NCI-H1436 treated with DMSO at 0.1 percent for 48 hours (cell line): ENCODE results near the gene BABAM2.
"Not testable (repeated sequence)": the region's sequence is repeated elsewhere in the genome, so short reads cannot be mapped to it uniquely, and the experiment has no call there.

ENCODE experiments used
- DNase-seq: peaks from one replicate; lab custom pipeline; 2025; lab: John Stamatoyannopoulos, UW

The BABAM2 gene

DNA sequence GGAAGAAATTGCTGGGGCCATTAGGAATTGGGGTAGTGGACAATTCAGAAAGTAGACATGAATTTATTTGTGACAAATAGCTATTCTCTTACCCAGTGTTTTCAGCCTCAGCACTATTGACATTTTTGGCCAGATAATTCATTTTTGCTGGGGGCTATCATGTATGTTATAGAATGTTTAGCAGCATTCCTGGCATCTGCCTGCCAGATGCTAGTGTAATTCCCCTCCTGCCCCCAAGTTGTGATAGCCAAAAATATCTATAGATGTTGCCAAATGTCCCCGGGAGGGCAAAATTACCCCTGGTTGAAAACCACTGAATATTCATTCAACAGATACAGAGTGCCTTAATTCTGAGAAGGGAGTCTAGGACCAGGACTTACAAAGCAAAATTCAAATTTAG is 183.6 kb downstream of the BABAM2 start:
- DNase-seq: no peak

DNA sequence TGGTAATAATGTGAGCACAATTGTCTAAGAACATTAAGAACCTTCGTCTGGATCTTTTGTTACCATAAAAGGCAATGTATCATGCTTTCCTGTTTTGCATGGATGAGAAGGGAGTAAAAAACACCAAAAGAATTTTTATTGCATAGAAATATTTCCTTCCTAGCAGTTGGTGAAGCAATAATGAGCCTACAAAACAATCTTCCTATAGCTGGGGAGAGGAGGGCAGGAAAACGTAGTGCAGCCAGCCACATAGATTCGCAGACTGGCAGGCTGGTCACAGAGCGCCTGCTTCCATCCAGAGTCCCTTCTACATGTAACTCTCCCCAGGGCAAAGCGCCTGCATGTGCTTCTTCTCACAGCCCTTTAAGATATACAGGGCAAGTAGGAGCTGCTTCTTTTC is 190.4 kb downstream of the BABAM2 start:
- no peak for DNase-seq

DNA sequence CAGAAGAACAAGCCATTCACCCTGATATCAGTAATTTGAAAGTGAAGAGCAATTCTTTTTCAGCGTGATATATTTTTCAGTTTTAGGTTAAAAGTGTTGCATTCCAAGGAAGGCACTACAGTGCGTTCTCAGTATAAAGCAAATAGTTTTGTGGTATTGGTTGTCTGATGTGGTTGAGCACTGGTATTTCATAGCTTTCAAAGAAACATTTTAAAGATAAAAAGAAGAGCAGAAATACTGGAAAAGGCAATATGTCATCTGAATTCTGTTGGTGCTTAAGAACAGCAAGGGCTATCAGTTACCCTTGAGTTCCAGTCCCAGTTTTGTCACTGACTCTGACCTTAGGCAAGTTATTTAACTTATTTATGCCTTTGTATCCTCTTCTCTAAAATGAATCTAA is 191.6 kb downstream of the BABAM2 start:
- DNase-seq: no peak

DNA sequence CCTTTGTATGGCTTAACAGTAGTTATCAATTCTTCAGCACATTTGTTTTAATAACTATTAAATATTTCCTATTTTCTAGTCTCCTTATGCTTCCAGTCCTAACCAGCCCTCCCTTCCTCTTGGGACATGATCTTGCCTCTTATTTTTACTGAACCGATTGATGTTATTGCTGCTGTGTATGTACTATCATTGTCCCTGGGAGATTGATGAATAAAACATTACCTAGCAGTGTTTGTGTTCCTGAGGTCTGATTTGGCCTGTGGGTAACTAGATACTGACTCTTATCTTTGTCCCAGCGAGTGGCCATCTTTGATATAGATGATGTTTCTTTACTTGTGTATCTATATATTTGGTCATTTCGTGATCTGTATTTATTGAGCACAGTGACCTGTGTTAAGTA is 192.9 kb downstream of the BABAM2 start:
- DNase-seq: no peak

DNA sequence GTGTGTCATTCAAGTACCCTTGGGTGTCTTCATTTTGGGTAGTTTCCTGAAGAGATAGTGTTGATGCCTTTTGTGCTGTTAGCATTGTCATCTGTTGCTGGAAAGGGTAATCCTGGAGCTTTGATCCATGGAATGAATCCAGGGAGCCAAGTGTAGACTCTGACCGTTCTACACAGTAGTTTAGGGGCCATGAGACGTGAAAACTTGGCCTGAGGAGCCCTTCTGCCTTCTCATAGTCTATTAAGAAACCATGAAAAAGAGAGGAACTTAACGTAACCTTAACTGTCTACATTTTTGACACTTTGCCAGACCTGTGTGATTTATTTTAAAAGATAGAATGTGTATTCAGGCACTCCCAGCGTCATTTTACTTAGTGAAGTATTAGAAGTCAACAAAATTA is 194.0 kb downstream of the BABAM2 start:
- DNase-seq: no peak

DNA sequence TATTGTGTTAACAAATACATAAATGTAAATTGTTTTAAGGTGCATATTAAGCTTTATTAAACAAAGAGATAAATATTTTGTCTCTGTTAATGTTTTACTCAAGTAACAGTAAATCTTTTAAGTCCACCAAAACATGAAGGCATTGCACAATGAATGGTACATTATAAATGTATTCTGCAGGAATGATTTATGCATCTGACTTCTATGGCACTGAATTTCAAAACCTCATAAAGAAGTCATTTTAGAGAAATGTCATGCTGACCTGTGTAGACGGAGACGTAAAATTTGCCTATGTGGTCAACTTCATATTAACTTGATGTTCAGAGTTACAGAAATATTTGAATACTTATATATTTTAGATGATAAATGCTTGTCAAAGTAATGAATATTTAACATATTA is 194.7 kb downstream of the BABAM2 start:
- DNase-seq: no peak

DNA sequence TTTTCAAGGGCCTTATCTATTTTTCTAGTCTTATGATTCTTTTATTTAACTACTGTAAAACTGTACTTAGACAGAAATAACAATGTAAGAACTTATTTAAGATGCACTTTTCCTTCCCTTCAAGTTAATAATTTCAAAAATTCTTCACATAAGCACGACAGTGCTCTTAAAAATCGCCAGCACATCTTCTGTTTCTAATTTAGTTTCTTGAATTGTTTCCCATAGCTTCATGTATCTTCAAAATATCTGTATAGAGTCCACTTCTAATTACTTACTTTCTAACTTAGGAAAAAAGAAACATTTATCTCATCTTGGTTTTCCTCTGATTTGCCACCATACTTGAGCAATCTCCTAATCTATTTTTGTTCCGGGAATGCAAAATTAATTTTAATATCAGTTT is 196.1 kb downstream of the BABAM2 start:
- DNase-seq: no peak

DNA sequence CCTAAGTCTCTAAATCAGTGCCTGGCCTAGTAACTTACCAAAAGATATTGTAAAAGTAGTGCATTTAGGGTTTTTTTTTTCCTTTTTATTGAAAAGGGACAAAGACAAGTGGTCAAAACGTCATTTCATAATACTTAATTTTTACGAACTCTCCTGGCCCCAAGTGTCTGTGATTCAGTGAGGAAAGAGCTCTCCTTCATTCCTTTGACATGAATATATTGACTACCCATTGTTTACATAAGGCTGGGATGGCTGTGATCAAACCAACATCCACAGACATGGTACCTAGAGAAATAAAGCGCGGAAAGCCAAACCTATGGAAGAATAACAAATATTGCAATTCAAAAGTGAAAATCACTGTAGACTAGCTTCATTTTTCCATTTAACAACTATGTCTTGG is 198.4 kb downstream of the BABAM2 start:
- no peak for DNase-seq

DNA sequence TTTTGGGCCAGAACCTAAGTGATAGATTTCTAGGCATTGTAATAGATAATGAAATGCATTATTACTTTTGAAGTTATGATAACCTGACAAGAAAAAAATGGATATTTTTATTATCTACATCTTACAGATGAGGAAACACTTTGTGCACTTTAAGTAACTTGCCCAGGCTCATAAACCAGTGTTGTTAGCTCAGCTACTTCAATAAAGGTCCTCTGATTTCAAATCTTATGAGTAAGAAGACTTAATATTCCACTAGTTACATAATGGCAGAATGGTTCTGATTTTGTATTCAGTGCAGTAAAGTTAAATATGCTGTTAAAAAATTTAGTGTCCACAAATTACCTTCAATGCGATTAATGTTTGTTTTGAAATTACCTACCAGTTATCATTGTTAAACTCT is 199.0 kb downstream of the BABAM2 start:
- DNase-seq: no peak

DNA sequence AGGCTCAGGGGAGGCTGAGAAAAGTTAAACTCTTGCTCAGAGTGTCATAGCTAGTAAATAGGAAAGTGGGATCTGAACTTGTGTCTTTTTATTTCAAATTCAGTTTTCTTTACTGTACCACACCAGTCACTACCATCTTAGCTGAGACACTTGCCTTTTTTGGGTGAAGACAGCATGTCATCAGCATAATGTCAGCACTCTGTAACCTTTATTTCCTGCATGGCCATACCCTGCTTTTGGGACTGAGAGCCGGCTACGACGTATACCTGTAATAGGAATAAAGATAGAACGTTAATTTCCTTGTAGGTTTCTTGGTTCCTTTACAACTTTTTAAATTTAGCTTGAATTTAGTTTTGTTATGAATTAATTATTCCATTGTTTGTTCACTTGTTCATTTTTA is 202.8 kb downstream of the BABAM2 start:
- no peak for DNase-seq

DNA sequence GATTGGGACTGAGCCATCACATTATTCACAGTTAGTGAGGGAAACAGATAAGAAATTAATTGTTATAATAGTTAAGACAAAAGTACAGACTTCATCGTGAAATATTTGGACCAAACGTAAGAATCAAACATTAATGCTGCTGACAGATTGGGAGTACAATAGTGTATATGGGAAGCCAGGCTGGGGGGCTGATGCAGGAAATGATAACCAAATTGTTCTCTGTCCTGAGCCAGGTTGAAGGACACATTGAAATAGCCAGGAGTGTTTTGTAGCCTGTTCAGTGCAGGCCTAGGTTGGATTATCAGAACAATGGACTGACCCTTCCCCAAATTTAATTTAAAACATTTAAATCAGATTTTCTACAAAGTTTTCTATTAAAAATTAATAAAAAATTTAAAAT is 203.2 kb downstream of the BABAM2 start:
- DNase-seq: no peak

DNA sequence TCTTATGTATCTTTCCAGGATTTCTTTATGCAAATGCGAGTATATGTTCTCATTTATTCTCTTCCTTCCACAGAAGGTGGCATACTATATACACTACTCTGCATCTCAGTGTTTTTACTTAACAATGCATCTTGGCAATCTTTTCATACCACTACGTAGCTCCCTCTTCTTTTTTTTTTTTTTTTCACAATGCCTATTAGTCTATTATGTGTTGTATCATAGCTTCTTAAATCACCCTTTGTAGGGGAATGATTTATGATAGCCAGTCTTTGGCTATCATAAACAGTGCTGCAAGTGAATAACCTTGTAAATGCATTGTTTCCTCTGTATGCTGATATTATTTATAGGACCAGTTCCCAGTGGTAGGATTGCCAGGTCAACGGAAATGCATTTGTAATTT is 204.2 kb downstream of the BABAM2 start:
- no peak for DNase-seq

DNA sequence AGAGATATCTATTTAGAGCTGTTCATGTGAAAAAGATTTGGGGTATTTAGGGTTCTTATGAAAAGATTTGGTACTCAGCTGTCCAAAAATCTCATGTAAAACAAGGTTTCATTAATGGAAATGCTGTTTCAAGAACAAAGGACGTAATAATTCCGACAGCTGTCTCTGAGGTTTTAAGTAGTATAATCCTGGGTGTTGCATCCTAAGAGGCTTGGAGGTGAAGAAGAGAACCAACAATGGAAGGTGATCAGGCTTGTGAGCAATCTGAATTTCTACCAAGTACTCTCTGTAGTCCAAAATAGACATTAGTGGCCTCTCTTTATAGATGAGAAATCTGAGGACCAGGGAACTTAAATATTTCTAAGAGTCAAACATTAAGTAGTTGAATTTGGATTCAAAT is 205.1 kb downstream of the BABAM2 start:
- no peak for DNase-seq

DNA sequence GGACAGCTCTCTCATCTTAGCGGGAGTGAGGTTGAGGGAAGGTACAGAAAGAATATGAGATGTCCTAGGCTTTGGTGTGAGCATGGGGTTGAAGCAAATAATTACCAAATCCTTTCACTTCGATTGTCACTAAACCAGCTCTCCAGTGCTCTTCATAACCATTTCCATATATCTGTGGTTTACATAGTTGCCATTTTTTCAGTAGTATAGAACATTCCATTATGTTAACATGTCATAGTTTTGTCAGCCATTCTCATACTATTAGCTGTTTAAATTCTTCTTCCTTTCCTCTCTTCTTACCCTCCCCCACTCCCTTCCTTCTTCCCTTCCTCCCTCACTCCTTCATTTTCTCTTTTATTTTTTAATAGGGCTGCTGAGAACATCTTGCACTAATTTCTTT is 205.9 kb downstream of the BABAM2 start:
- DNase-seq: no peak

DNA sequence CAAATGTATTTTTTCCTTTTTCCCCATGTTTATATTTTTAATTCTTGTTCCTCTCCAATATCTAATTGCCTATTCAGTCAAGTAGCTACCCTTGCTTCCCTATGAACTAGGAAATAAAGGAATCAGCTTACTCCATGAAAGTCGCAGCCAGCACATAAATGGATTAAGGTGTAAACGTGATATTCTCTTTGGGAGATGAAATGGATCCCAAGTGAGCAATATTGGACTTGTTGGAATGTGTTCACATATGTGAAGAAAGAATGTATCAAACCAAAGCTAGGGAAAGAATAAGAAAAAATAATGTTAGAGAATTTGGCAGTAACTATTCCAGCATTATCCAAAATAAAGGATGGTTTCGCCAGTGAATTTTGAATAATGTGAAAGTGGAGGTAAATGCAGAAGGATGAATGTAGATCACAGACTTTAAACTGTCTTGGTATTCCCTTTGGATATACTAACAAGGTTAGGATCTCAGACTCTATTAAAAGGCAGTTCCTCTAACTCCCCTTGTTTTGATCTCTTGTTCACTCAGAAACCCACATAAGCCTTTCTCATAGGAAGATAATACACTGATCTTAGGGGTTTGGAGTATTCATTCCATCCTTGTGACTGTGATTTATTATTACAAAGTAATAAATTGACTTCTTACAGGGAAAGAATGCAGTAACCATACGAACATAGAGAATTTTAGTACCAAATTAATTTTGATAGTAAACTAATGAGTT is 208.1 kb downstream of the BABAM2 start:
- DNase-seq: no peak

DNA sequence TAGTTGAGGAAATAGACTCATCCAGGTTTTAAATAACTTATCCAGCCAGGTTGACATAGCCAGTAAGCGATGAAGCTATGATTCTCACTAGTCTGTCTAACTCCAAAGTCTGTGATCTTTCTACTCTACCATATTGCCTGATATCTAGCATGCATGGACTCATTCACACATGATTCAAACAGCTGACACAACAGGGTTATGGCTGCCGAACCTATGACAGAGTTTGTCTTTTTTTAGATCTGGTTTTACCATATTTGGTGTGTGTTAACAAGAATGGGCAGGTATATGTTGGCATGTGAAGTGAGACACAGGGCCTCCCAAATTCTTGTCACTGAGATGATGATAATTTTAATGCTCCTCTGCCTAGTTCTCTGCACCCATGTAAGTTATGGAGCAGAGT is 210.6 kb downstream of the BABAM2 start:
- DNase-seq: no peak

DNA sequence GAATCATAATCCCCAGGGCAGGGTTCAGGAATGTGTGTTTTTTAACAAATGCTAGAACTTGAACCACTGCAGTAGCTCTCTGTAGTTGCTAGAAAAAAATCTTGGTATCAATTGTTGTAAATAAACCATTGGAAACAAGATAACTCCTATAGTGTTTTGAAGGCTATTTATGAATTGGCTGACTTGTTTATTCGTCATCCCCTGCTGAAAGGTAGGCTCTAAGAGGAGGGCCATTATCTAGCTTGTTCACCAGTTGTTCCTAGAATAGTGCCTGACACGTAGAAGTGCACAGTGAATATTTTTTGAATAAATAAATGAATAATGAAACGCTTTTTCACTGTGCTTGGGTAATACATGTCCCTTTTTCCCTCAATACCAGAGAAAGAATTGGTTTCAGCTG is 211.4 kb downstream of the BABAM2 start:
- DNase-seq: no peak

DNA sequence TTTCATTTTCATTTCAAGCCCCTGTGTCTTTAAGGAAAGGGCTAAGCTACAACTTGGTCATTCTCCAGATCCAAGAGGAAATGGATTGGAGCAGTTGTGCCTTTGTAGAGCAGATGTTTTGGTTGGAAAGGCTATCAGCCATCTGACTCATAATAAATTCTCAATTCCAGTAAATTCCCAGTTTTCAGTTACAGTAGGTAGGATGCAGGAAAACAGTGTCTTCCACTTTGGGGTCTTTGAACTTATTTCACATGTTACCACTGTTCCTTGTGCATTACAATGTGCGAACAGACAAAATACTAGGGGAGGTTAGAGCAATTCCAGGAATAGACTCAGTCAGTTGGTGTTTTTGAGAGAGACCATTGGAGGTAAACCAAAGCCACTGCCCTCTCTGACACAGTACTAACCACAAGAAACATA is 211.9 kb downstream of the BABAM2 start:
- DNase-seq: no peak

DNA sequence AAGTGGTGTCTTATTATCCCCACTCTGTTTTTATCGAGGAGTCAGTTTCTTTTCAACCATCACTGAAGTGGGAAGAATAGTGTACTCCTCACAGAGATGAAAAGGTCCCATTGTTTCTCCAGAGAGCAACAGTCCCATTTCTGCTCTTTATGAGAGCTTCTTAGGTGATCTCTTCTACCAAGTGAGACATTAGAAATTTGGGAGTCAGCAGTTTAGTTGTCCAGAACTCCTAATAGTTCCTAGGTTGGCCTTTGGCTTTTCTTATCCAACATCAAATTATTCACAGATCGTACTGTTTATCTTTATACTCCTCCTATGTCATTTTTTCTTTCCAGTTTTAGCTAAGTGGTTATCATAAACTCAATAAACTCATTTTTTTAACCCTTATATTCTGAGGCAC is 213.1 kb downstream of the BABAM2 start:
- no peak for DNase-seq

DNA sequence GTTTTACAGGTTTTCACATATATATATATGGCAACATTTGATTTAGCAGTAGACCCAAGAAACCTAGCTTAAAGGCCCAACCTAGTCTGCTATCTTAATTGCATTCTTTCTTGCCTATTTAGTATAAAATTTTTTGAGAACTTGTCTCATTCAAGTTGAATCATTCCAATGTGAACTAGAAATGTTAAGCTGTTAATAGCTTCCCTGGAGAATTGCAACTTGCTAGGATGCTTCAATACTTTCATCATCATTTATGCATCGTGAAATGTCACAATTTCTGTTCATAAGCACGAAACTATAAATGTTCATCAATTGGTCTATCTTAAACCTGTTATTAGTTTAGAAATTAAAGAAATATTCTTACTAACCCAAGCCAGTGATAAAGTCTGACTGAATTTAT is 217.6 kb downstream of the BABAM2 start:
- DNase-seq: no peak

DNA sequence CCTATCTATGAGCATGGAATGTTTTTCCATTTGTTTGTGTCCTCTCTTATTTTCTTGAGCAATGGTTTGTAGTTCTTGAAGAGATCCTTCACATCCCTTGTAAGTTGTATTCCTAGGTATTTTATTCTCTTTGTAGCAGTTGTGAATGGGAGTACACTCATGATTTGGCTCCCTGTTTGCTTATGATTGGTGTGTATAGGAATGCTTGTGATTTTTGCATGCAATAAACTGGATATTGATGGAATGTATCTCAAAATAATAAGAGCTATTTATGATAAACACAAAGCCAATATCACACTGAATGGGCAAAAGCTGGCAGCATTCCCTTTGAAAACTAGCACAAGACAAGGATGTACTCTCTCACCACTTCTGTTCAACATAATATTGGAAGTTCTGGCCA is 223.2 kb downstream of the BABAM2 start:
- DNase-seq: not testable (repeated sequence)

DNA sequence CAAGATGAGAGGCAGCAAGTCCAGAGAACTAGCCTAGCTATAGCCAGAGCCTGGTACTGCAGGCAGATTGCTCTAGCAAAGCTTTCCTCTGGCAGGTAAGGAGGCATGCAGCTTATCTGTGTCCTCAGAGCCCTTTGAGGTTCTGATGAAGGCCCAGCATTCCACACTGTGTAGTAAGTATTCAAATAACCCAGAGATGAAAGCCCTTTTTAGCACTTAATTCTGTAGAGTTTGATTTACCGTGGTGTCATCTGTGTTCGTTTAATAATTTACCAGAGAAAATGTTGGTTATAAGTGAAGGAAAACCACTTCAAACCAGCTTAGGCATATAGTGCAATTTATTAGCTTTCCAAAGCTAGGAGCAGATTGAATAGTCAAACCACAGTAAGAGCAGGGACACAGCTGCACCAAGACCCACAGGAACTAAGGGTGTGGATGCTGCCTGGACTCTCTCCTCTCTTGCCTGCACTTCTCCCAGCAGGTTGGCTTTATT is 226.6 kb downstream of the BABAM2 start:
- no peak for DNase-seq

DNA sequence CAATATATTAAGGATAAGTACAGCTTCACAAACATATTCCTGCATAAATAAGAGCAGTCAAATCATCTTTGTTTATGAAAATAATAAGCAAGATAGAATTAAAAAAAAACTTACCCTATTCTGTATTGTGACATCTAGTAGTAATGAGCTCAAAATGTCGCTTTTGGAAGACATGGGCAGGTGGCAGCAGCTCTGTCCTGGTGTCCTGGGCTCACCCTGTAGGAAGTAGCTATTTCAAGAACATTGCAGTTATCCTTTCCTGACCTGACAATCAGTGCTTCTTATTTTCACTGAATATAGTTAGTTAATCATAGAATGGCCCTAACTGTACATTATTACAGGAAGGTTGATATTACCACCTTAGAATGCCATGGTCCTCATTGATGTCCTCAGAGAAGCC is 229.1 kb downstream of the BABAM2 start:
- DNase-seq: no peak

DNA sequence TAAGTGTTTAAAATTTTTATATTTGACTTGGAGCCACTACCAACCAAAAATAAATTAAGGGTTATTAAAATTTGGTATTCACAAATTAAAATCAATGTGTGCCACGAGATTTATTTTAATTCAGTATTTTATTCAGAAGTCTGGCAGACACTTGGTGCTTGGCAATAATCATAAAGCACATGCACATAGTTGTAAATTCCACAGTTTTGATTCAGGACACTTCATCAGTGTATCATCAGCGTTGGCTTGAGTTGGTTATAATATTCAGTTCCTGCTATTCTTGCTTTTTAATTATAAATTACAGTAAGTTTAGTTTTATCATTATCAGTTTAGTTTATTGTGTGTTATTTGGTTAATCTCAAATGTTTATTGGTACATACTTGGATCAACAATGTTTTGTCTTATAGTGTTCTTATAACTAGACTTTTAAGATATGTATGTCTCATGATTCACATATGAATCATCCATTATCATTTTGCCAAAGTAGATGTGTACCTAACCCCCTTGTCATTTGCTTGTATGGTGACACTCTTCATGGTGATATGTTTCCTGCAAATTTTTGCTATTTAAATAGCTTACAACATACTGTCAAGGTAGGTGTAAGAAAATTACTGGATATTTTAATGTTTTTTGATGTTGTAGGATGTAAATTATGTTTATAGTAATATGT is 237.9 kb downstream of the BABAM2 start:
- DNase-seq: no peak
